Neutrophil (primary cell): ENCODE results near the gene KPNA4.

ENCODE experiments used
- H3K27ac ChIP-seq: fragments of 200-600 bp; sonication (generic); 2 replicates; pipeline ENCODE4 v1.5.1; 2016; ENCODE audit warnings: mild to moderate bottlenecking, moderate library complexity
- H3K27me3 ChIP-seq: fragments of 200-600 bp; sonication (generic); 2 replicates; pipeline ENCODE4 v1.6.0; 2016; ENCODE audit warnings: mild to moderate bottlenecking
- H3K36me3 ChIP-seq: fragments of 200-600 bp; sonication (generic); 2 replicates; pipeline ENCODE4 v1.5.1; 2017
- H3K4me1 ChIP-seq, 2 experiments: fragments of 200-600 bp in 1 of 2; sonication (generic) in 1 of 2; 1 replicate in 1 of 2; 2 replicates in 1 of 2; pipeline versions ENCODE4 v1.5.1 to v1.6.1; 2013 to 2016; ENCODE audit warnings: low read depth in 1 of 2, low read length in 1 of 2, mild to moderate bottlenecking in 1 of 2, moderate library complexity in 1 of 2; ENCODE audit not compliant: control insufficient read depth in 1 of 2, insufficient read depth in 1 of 2
- H3K4me3 ChIP-seq, 2 experiments: fragments of 200-600 bp in 1 of 2; sonication (generic) in 1 of 2; 1 replicate in 1 of 2; 2 replicates in 1 of 2; pipeline ENCODE4 v1.5.1; 2013 to 2016; ENCODE audit warnings: low read depth in 1 of 2, low read length in 1 of 2, mild to moderate bottlenecking in 1 of 2, moderate library complexity in 1 of 2
- H3K9me3 ChIP-seq: fragments of 200-600 bp; sonication (generic); 2 replicates; pipeline ENCODE4 v1.5.1; 2016
- CTCF ChIP-seq: fragments of 200-600 bp; sonication (generic); IDR thresholded peaks from 2 replicates; pipeline ENCODE4 v1.5.1; 2016; ENCODE audit warnings: antibody characterized with exemption

The KPNA4 gene

GRCh38 chr3:160472344-160472743 is 93.0 kb downstream of the KPNA4 start:
- TF ChIP-seq CTCF: no peak
- H3K27me3 ChIP-seq: no peaks in the 10 kb centered on the region
- no peaks in the 10 kb centered on the region for H3K36me3 ChIP-seq
- no peaks in the 10 kb centered on the region for H3K4me1 ChIP-seq
- no peak overlapping the region for H3K27ac ChIP-seq
- no peak overlapping the region for H3K4me3 ChIP-seq
- H3K9me3 ChIP-seq: peaks cover 7% of the 10 kb centered on the region

- Histone ChIP-seq H3K9me3 (peaks cover 7% of the 10 kb centered on the region), H3K27ac (no peak overlapping the region), H3K4me1 (no peaks in the 10 kb centered on the region), H3K36me3 (no peaks in the 10 kb centered on the region), H3K27me3 (no peaks in the 10 kb centered on the region), H3K4me3 (no peak overlapping the region)
- TF ChIP-seq CTCF: no peak
Observed at GRCh38 chr3:160471892-160472291, 93.5 kb downstream of the KPNA4 start.

DNA sequence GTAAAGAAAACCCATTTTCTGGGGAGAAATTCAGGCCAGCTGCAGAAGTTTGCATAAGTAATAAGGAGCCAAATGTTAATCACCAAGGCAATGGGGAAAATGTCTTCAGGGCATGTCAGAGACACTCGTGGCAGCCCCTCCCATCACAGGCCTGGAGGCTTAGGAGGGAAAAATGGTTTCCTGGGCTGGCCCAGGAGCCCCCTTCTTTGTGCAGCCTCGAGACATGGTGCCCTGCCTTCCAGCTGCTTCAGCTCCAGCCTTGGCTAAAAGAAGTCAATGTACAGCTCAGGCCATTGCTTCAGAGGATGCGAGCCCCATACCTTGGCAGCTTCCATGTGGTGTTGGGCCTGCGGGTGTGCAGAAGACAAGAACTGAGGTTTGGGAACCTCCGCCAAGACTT is 95.2 kb downstream of the KPNA4 start:
- TF ChIP-seq CTCF: no peak
- H3K36me3 ChIP-seq: no peaks in the 10 kb centered on the region
- H3K27me3 ChIP-seq: no peaks in the 10 kb centered on the region
- H3K9me3 ChIP-seq: peaks cover 7% of the 10 kb centered on the region
- H3K4me3 ChIP-seq: no peak overlapping the region
- no peak overlapping the region for H3K27ac ChIP-seq
- H3K4me1 ChIP-seq: no peaks in the 10 kb centered on the region

DNA sequence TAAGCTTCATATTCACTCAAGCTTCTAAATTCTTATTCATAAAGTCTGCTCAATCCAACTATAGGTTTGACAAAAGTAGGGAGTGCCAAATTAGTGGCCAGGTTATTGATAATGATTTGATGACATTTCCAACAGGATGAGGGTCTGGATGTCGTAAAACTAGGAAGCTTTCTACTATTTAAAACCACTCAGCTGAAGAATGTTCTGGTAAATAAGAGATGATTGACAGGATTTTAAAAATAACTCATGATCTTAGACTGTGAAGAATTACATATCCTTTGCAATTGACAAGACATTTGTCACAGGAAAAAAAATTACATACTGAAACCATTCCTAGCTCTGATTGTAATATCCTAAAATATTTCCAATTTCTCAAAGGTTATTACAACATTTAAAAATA is 100.4 kb downstream of the KPNA4 start:
- H3K4me1 ChIP-seq: no peaks in the 10 kb centered on the region
- H3K4me3 ChIP-seq: no peak overlapping the region
- no peaks in the 10 kb centered on the region for H3K27me3 ChIP-seq
- no peaks in the 10 kb centered on the region for H3K9me3 ChIP-seq
- no peaks in the 10 kb centered on the region for H3K36me3 ChIP-seq
- no peak for TF ChIP-seq CTCF
- H3K27ac ChIP-seq: no peak overlapping the region

DNA sequence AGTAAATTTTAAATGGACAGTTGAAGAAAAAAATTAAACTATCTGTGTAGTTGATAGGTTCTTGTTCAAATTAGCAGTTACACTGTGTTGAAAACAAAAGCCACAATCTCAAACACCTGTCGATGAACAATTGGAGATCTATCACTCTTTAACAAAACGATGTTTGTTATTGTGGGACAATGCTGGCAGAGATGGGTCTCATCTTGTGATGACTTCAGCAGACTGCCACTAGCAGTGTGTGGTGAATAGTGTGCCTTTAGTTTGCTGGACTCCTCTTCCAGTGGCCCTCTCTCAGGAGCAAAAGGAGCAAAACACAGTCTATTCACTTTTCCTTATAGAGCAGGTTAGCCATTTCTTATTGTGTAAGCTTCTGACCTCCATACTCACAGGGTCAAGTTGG is 101.0 kb downstream of the KPNA4 start:
- Histone ChIP-seq H3K4me3 (no peak overlapping the region), H3K4me1 (no peaks in the 10 kb centered on the region), H3K9me3 (no peaks in the 10 kb centered on the region), H3K27me3 (no peaks in the 10 kb centered on the region), H3K27ac (no peak overlapping the region), H3K36me3 (no peaks in the 10 kb centered on the region)
- no peak for TF ChIP-seq CTCF

DNA sequence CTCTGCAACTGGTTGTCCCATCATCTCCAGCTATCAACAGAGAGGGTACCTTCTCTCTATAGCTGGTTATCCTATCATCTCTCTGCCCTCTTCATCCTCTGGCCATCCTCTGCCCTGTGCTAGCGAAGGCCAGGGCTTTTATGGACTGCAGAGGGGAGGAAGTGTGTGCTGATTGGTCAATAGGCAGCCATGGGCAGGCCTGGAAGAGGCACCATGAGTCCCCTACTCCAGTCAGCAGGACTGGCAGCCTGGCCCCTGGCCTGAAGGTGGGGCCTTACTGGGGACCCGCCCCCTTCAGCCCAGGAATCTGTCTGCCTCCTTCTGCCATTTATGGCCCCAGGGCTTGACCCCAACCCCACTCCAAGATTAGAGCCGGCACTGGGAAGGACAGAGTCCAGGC is 105.3 kb downstream of the KPNA4 start:
- Histone ChIP-seq H3K9me3 (no peaks in the 10 kb centered on the region), H3K36me3 (no peaks in the 10 kb centered on the region), H3K27ac (no peak overlapping the region), H3K4me1 (no peaks in the 10 kb centered on the region), H3K4me3 (no peak overlapping the region), H3K27me3 (no peaks in the 10 kb centered on the region)
- TF ChIP-seq CTCF: no peak
